ENCODE data around the gene TEPSIN.

- TF ChIP-seq CTCF (IDR thresholded peaks at IDR 0.05; ENCODE audit: insufficient read depth, low read length) (no peak), REST (IDR thresholded peaks at IDR 0.05; ENCODE audit: insufficient replicate concordance, low read depth) (no peak), POLR2AphosphoS5 (IDR thresholded peaks at IDR 0.05; ENCODE audit: low read depth) (no peak), GABPA (IDR thresholded peaks at IDR 0.05; ENCODE audit: low read depth) (no peak), SPI1 (IDR thresholded peaks at IDR 0.05; ENCODE audit: borderline replicate concordance, low read depth) (no peak)
Observed at GRCh38 chr17:81195941-81196495, 42.8 kb downstream of the TEPSIN start.
